ENCODE data around the gene GAMT. TPM values are rescaled to one million over a fixed set of nuclear protein-coding genes. Genes with fewer than 3 reads are reported as not detected.

The GAMT gene
- total and polyA plus RNA-seq, 2 experiments from 2014 or later: 21.5 to 36.9 TPM

DNA sequence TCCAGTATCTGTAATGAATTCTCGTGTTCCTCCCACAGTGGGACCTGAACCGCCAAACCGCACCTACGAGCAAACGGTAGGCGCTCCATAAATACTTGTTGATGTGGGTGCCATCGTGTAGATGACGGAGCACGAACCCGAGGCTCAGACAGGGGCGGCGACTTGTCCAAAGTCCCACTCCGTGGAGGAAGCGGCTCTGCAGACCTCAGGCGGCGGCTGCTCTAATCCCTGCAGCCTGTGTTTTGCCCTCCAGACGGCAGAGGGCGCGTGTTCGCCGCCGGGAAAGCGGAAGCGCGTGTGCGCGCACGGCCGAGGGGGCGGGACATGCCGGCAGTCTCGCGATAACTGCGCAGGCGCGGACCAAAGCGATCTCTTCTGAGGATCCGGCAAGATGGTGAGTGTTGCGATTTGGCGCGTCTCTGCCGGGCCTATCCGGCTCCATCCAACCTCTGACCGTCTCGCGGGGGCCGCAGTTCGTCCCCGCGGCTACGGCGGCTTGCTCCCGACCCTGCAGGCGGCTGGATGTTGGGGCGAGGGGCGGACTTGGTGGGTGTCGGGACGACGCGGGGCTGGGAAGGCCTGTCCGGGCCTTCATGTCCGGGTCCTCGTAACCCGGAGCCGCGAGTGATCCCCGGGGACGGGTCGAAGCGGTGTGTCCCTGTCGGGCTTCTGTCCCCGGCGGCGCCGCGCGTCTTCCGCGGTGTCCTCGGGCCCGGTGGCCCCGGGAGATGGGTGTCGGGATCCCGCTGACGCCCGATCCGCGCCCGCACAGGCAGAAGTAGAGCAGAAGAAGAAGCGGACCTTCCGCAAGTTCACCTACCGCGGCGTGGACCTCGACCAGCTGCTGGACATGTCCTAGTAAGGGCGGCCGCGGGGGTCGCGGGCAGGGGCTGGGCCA, 36.9 kb upstream of the GAMT start, which contains the start of gene RPS15:
TSS of gene RPS15 (plus strand) at position 362 of the 898 bp plus-strand sequence. CDS start at position 392, 30 bp downstream.
- Histone ChIP-seq H3K4me2 (peak within 1 kb of the TSS; percentile 98), H3K36me3 (ENCODE audit: insufficient read depth) (peaks cover 24% of the 10 kb centered on the region), H3K27ac (ENCODE audit: low read depth) (peak within 1 kb of the TSS; percentile 85; the same call in 1 of the 2 replicates), H3K4me3 (peak within 1 kb of the TSS; percentile 97), H3K79me2 (replicated peaks; ENCODE audit: insufficient read depth) (peaks cover 24% of the 10 kb centered on the region), H3K27me3 (ENCODE audit: insufficient read depth) (no peaks in the 10 kb centered on the region), H3K4me1 (ENCODE audit: insufficient read depth) (peaks cover 9% of the 10 kb centered on the region; the same call in 1 of the 2 replicates), H3F3A (replicated peaks; ENCODE audit: low read depth) (peaks cover 72% of the 10 kb centered on the region), H3K9me2 (ENCODE audit: insufficient read depth) (no peaks in the 10 kb centered on the region), H4K20me1 (replicated peaks; ENCODE audit: insufficient read depth) (peaks cover 38% of the 10 kb centered on the region), H2AFZ (no peak within 1 kb of the TSS)
- TF ChIP-seq STAT1 (IDR thresholded peaks at IDR 0.05; ENCODE audit: unreplicated experiment) (no peak), POLR2AphosphoS5 (IDR thresholded peaks at IDR 0.05; ENCODE audit: low read depth) (peak; percentile 99), EZH2 (IDR thresholded peaks at IDR 0.05; ENCODE audit: low read depth, unreplicated experiment) (no peak), ZNF331 (CRISPR knock-in tag; IDR thresholded peaks at IDR 0.05; ENCODE audit: low read depth) (no peak), ZNF114 (CRISPR knock-in tag; IDR thresholded peaks at IDR 0.05) (peak; percentile 57; the same call in 1 of the 2 replicates), NANOG (IDR thresholded peaks at IDR 0.05; ENCODE audit: borderline replicate concordance) (no peak), EZH2phosphoT487 (IDR thresholded peaks at IDR 0.05; ENCODE audit: unreplicated experiment) (no peak), JUNB (IDR thresholded peaks at IDR 0.05; ENCODE audit: unreplicated experiment) (no peak), CREB1 (CRISPR knock-in tag; IDR thresholded peaks at IDR 0.05; ENCODE audit: low read depth) (peak; percentile 82)
- TF ChIP-seq, protein P1, sequence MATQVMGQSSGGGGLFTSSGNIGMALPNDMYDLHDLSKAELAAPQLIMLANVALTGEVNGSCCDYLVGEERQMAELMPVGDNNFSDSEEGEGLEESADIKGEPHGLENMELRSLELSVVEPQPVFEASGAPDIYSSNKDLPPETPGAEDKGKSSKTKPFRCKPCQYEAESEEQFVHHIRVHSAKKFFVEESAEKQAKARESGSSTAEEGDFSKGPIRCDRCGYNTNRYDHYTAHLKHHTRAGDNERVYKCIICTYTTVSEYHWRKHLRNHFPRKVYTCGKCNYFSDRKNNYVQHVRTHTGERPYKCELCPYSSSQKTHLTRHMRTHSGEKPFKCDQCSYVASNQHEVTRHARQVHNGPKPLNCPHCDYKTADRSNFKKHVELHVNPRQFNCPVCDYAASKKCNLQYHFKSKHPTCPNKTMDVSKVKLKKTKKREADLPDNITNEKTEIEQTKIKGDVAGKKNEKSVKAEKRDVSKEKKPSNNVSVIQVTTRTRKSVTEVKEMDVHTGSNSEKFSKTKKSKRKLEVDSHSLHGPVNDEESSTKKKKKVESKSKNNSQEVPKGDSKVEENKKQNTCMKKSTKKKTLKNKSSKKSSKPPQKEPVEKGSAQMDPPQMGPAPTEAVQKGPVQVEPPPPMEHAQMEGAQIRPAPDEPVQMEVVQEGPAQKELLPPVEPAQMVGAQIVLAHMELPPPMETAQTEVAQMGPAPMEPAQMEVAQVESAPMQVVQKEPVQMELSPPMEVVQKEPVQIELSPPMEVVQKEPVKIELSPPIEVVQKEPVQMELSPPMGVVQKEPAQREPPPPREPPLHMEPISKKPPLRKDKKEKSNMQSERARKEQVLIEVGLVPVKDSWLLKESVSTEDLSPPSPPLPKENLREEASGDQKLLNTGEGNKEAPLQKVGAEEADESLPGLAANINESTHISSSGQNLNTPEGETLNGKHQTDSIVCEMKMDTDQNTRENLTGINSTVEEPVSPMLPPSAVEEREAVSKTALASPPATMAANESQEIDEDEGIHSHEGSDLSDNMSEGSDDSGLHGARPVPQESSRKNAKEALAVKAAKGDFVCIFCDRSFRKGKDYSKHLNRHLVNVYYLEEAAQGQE (IDR thresholded peaks at IDR 0.05; ENCODE audit: unreplicated experiment): no peak
- TF ChIP-seq, protein P2, sequence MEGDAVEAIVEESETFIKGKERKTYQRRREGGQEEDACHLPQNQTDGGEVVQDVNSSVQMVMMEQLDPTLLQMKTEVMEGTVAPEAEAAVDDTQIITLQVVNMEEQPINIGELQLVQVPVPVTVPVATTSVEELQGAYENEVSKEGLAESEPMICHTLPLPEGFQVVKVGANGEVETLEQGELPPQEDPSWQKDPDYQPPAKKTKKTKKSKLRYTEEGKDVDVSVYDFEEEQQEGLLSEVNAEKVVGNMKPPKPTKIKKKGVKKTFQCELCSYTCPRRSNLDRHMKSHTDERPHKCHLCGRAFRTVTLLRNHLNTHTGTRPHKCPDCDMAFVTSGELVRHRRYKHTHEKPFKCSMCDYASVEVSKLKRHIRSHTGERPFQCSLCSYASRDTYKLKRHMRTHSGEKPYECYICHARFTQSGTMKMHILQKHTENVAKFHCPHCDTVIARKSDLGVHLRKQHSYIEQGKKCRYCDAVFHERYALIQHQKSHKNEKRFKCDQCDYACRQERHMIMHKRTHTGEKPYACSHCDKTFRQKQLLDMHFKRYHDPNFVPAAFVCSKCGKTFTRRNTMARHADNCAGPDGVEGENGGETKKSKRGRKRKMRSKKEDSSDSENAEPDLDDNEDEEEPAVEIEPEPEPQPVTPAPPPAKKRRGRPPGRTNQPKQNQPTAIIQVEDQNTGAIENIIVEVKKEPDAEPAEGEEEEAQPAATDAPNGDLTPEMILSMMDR (conservative IDR thresholded peaks at IDR 0.05; ENCODE audit: low read depth in 2 of 2): peak; percentile 75 to 93
- TF ChIP-seq, protein P3, sequence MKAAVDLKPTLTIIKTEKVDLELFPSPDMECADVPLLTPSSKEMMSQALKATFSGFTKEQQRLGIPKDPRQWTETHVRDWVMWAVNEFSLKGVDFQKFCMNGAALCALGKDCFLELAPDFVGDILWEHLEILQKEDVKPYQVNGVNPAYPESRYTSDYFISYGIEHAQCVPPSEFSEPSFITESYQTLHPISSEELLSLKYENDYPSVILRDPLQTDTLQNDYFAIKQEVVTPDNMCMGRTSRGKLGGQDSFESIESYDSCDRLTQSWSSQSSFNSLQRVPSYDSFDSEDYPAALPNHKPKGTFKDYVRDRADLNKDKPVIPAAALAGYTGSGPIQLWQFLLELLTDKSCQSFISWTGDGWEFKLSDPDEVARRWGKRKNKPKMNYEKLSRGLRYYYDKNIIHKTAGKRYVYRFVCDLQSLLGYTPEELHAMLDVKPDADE (IDR thresholded peaks at IDR 0.05): peak; percentile 80
- TF ChIP-seq, protein P4, sequence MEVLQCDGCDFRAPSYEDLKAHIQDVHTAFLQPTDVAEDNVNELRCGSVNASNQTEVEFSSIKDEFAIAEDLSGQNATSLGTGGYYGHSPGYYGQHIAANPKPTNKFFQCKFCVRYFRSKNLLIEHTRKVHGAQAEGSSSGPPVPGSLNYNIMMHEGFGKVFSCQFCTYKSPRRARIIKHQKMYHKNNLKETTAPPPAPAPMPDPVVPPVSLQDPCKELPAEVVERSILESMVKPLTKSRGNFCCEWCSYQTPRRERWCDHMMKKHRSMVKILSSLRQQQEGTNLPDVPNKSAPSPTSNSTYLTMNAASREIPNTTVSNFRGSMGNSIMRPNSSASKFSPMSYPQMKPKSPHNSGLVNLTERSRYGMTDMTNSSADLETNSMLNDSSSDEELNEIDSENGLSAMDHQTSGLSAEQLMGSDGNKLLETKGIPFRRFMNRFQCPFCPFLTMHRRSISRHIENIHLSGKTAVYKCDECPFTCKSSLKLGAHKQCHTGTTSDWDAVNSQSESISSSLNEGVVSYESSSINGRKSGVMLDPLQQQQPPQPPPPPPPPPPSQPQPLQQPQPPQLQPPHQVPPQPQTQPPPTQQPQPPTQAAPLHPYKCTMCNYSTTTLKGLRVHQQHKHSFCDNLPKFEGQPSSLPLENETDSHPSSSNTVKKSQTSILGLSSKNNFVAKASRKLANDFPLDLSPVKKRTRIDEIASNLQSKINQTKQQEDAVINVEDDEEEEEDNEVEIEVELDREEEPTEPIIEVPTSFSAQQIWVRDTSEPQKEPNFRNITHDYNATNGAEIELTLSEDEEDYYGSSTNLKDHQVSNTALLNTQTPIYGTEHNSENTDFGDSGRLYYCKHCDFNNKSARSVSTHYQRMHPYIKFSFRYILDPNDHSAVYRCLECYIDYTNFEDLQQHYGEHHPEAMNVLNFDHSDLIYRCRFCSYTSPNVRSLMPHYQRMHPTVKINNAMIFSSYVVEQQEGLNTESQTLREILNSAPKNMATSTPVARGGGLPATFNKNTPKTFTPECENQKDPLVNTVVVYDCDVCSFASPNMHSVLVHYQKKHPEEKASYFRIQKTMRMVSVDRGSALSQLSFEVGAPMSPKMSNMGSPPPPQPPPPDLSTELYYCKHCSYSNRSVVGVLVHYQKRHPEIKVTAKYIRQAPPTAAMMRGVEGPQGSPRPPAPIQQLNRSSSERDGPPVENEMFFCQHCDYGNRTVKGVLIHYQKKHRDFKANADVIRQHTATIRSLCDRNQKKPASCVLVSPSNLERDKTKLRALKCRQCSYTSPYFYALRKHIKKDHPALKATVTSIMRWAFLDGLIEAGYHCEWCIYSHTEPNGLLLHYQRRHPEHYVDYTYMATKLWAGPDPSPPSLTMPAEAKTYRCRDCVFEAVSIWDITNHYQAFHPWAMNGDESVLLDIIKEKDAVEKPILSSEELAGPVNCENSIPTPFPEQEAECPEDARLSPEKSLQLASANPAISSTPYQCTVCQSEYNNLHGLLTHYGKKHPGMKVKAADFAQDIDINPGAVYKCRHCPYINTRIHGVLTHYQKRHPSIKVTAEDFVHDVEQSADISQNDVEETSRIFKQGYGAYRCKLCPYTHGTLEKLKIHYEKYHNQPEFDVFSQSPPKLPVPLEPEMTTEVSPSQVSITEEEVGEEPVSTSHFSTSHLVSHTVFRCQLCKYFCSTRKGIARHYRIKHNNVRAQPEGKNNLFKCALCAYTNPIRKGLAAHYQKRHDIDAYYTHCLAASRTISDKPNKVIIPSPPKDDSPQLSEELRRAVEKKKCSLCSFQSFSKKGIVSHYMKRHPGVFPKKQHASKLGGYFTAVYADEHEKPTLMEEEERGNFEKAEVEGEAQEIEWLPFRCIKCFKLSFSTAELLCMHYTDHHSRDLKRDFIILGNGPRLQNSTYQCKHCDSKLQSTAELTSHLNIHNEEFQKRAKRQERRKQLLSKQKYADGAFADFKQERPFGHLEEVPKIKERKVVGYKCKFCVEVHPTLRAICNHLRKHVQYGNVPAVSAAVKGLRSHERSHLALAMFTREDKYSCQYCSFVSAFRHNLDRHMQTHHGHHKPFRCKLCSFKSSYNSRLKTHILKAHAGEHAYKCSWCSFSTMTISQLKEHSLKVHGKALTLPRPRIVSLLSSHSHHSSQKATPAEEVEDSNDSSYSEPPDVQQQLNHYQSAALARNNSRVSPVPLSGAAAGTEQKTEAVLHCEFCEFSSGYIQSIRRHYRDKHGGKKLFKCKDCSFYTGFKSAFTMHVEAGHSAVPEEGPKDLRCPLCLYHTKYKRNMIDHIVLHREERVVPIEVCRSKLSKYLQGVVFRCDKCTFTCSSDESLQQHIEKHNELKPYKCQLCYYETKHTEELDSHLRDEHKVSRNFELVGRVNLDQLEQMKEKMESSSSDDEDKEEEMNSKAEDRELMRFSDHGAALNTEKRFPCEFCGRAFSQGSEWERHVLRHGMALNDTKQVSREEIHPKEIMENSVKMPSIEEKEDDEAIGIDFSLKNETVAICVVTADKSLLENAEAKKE (CRISPR knock-in tag; IDR thresholded peaks at IDR 0.05): no peak
- peaks cover 55% of the 10 kb centered on the region for H3K36me3 Mint-ChIP-seq (ENCODE audit: low read depth)
- H3K4me1 Mint-ChIP-seq: peaks cover 20% of the 10 kb centered on the region
- H3K9me3 Mint-ChIP-seq: no peaks in the 10 kb centered on the region; the same call in 2 of the 3 replicates
- peak; percentile 94 for DNase-seq (ENCODE audit: low spot score)
- H3K27me3 Mint-ChIP-seq (ENCODE audit: insufficient read depth, low read depth, poor library complexity): peaks cover 30% of the 10 kb centered on the region
- peak; percentile 80 for ATAC-seq
- H3K4me3 Mint-ChIP-seq: peak within 1 kb of the TSS; percentile 97
- peak within 1 kb of the TSS; percentile 100 for H3K27ac Mint-ChIP-seq

All from GM23338 (cell line).